HEK293 (cell line): ENCODE data around the gene HGFAC.

Experiments used
- CTCF ChIA-PET: fragments of 350-600 bp; formaldehyde crosslinking; extraction: SDS; loops from one replicate; lab custom pipeline; 2021; ENCODE audit warnings: antibody characterized with exemption; lab: Yijun Ruan, JAX
- POLR2A ChIA-PET: fragments of 300-600 bp; formaldehyde crosslinking; extraction: SDS; loops from one replicate; lab custom pipeline; 2020; ENCODE audit warnings: antibody characterized with exemption, inconsistent platforms; lab: Yijun Ruan, JAX
- H3K27ac ChIP-seq: fragments of 200-500 bp; sonication (Bioruptor generic); 2 replicates; pipeline ENCODE4 v1.5.1; 2014; ENCODE audit warnings: low read depth, low read length, control low read depth, inconsistent platforms; ENCODE audit errors: extremely low read depth
- H3K36me3 ChIP-seq, 2 experiments: fragments of 200-500 bp in 1 of 2; sonication (Bioruptor generic) in 1 of 2; 1 replicate in 1 of 2; 2 replicates in 1 of 2; pipeline ENCODE4 v1.5.1; 2014 to 2017; ENCODE audit warnings: inconsistent platforms in 2 of 2, low read length in 2 of 2; ENCODE audit not compliant: control insufficient read depth in 2 of 2, insufficient read depth in 1 of 2
- H3K4me1 ChIP-seq: fragments of 200-500 bp; sonication (Bioruptor generic); 2 replicates; pipeline ENCODE4 v1.5.1; 2014; ENCODE audit warnings: mild to moderate bottlenecking, low read length, inconsistent platforms; ENCODE audit not compliant: control insufficient read depth, insufficient read depth
- H3K4me3 ChIP-seq: 2 replicates; pipeline ENCODE4 v1.5.1; 2011; ENCODE audit warnings: low read depth, mild to moderate bottlenecking, control low read depth, low read length, moderate library complexity
- H3K9me3 ChIP-seq: fragments of 200-500 bp; sonication (Bioruptor generic); 2 replicates; pipeline ENCODE4 v1.5.1; 2014; ENCODE audit warnings: low read depth, low read length, inconsistent platforms; ENCODE audit not compliant: control insufficient read depth, insufficient read depth
- KLF7 ChIP-seq: fragments of 450-650 bp; formaldehyde crosslinking; IDR thresholded peaks from 2 replicates; pipeline ENCODE4 v1.5.1; 2016; ENCODE audit warnings: missing biosample characterization, missing genetic modification characterization, borderline replicate concordance
- TRIM28 ChIP-seq: IDR thresholded peaks from 2 replicates; pipeline ENCODE4 v1.6.1; 2011; ENCODE audit warnings: low read length, control low read depth, borderline replicate concordance
- ZBTB7A ChIP-seq: fragments of 450-650 bp; formaldehyde crosslinking; IDR thresholded peaks from 2 replicates; pipeline ENCODE4 v1.5.1; 2016; ENCODE audit warnings: low read depth, missing biosample characterization, missing genetic modification characterization
- ZEB2 ChIP-seq: fragments of 450-650 bp; formaldehyde crosslinking; IDR thresholded peaks from 2 replicates; pipeline ENCODE4 v1.5.1; 2016; ENCODE audit warnings: missing biosample characterization, missing genetic modification characterization
- ZNF121 ChIP-seq: fragments of 450-650 bp; formaldehyde crosslinking; IDR thresholded peaks from 2 replicates; pipeline ENCODE4 v1.5.1; 2016; ENCODE audit warnings: missing biosample characterization, missing genetic modification characterization
- ZNF146 ChIP-seq: fragments of 450-650 bp; formaldehyde crosslinking; IDR thresholded peaks from 2 replicates; pipeline ENCODE4 v1.5.1; 2016; ENCODE audit warnings: missing biosample characterization, missing genetic modification characterization
- ZNF184 ChIP-seq: fragments of 450-650 bp; IDR thresholded peaks from 2 replicates; pipeline ENCODE4 v1.5.1; 2018; ENCODE audit warnings: missing biosample characterization, mild to moderate bottlenecking, missing genetic modification characterization
- ZNF221 ChIP-seq: fragments of 450-650 bp; formaldehyde crosslinking; IDR thresholded peaks from 2 replicates; pipeline ENCODE4 v1.5.1; 2017; ENCODE audit warnings: missing biosample characterization, missing genetic modification characterization, borderline replicate concordance
- ZNF350 ChIP-seq: fragments of 450-650 bp; formaldehyde crosslinking; IDR thresholded peaks from 2 replicates; pipeline ENCODE4 v1.5.0; 2017; ENCODE audit warnings: missing biosample characterization, mild to moderate bottlenecking, missing genetic modification characterization
- ZNF529 ChIP-seq: fragments of 450-650 bp; formaldehyde crosslinking; IDR thresholded peaks from 2 replicates; pipeline ENCODE4 v1.5.1; 2017; ENCODE audit warnings: missing genetic modification characterization, missing biosample characterization; ENCODE audit not compliant: insufficient replicate concordance
- ZNF530 ChIP-seq: fragments of 450-650 bp; formaldehyde crosslinking; IDR thresholded peaks from 2 replicates; pipeline ENCODE4 v1.5.1; 2016; ENCODE audit warnings: low read depth, missing biosample characterization, missing genetic modification characterization
- ZNF626 ChIP-seq: fragments of 450-650 bp; sonication (Bioruptor Pico); formaldehyde crosslinking; IDR thresholded peaks from 2 replicates; pipeline ENCODE4 v1.5.1; 2018; ENCODE audit warnings: missing biosample characterization, missing genetic modification characterization, inconsistent platforms
- ZNF654 ChIP-seq: fragments of 450-650 bp; formaldehyde crosslinking; IDR thresholded peaks from 2 replicates; pipeline ENCODE4 v1.5.1; 2016; ENCODE audit warnings: low read depth, missing biosample characterization, missing genetic modification characterization
- ZSCAN16 ChIP-seq: fragments of 450-650 bp; formaldehyde crosslinking; IDR thresholded peaks from 2 replicates; pipeline ENCODE4 v1.5.1; 2016; ENCODE audit warnings: missing biosample characterization, missing genetic modification characterization
- TF ChIP-seq, protein P1 (sequence below): fragments of 450-650 bp; formaldehyde crosslinking; IDR thresholded peaks from 2 replicates; pipeline ENCODE4 v1.5.1; 2017; ENCODE audit warnings: missing biosample characterization, missing genetic modification characterization
- TF ChIP-seq, protein P2 (sequence below): fragments of 450-650 bp; formaldehyde crosslinking; IDR thresholded peaks from 2 replicates; pipeline ENCODE4 v1.5.0; 2017; ENCODE audit warnings: missing biosample characterization, missing genetic modification characterization, borderline replicate concordance
- TF ChIP-seq, protein P3 (sequence below): fragments of 450-650 bp; formaldehyde crosslinking; IDR thresholded peaks from 2 replicates; pipeline ENCODE4 v1.5.1; 2016; ENCODE audit warnings: missing biosample characterization, missing genetic modification characterization
- TF ChIP-seq, protein P4 (sequence below): fragments of 450-650 bp; formaldehyde crosslinking; IDR thresholded peaks from 2 replicates; pipeline ENCODE4 v1.5.1; 2017; ENCODE audit warnings: missing biosample characterization, missing genetic modification characterization
- TF ChIP-seq, protein P5 (sequence below): fragments of 450-650 bp; formaldehyde crosslinking; IDR thresholded peaks from 2 replicates; pipeline ENCODE4 v1.5.1; 2016; ENCODE audit warnings: missing biosample characterization, missing genetic modification characterization
- TF ChIP-seq, protein P6 (sequence below): fragments of 450-650 bp; formaldehyde crosslinking; IDR thresholded peaks from 2 replicates; pipeline ENCODE4 v1.5.1; 2016; ENCODE audit warnings: missing biosample characterization, missing genetic modification characterization
- TF ChIP-seq, protein P7 (sequence below): fragments of 450-650 bp; formaldehyde crosslinking; IDR thresholded peaks from 2 replicates; pipeline ENCODE4; 2016; ENCODE audit warnings: missing biosample characterization, missing genetic modification characterization

HGFAC gene

DNA sequence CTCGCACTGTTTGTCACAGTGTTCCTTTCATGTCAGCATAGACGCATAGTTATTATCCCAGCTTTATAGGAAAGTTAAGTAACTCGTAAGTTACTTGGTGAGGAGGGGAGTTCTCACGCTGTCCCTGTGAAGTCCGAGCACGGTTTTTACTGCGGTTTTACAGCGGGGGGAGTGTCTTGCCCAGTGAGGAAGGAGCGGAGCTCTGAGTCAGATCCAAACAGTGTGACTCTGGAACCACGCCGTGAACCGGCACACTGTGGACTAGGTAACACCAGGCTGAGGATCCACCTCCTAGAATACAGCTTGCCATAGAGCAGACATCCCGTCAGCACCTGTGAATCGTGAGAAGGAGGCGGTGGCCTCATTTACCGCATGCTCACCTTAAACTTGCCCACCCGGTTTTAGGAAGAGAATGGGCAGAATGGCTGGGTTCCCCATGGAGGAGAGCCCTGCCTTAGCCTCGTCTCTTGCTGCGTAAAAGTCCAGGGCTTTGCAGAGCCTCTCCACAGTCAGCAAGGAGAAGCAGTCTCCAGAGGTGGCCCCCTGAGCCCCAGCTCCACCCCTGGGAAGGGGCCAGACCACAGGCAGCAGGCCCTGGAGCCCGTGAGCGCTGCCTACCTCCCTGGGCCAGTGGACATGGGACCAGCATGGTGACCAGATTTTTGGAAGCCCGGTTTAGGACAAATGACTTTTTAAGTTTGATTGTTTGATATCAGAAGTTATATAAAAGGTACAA lies 40.2 kb upstream of the HGFAC start (continued):
- TF ChIP-seq, protein P1, sequence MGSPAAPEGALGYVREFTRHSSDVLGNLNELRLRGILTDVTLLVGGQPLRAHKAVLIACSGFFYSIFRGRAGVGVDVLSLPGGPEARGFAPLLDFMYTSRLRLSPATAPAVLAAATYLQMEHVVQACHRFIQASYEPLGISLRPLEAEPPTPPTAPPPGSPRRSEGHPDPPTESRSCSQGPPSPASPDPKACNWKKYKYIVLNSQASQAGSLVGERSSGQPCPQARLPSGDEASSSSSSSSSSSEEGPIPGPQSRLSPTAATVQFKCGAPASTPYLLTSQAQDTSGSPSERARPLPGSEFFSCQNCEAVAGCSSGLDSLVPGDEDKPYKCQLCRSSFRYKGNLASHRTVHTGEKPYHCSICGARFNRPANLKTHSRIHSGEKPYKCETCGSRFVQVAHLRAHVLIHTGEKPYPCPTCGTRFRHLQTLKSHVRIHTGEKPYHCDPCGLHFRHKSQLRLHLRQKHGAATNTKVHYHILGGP (tag by site-specific recombination), result no peak
- no peak for TF ChIP-seq KLF7
- no peak for TF ChIP-seq ZNF626 (tag by site-specific recombination)
- TF ChIP-seq ZNF350 (tag by site-specific recombination), result no peak
- TF ChIP-seq ZSCAN16 (tag by site-specific recombination), result no peak
- TF ChIP-seq ZNF146 (tag by site-specific recombination), result no peak
- TF ChIP-seq TRIM28, result no peak
- TF ChIP-seq, protein P2, sequence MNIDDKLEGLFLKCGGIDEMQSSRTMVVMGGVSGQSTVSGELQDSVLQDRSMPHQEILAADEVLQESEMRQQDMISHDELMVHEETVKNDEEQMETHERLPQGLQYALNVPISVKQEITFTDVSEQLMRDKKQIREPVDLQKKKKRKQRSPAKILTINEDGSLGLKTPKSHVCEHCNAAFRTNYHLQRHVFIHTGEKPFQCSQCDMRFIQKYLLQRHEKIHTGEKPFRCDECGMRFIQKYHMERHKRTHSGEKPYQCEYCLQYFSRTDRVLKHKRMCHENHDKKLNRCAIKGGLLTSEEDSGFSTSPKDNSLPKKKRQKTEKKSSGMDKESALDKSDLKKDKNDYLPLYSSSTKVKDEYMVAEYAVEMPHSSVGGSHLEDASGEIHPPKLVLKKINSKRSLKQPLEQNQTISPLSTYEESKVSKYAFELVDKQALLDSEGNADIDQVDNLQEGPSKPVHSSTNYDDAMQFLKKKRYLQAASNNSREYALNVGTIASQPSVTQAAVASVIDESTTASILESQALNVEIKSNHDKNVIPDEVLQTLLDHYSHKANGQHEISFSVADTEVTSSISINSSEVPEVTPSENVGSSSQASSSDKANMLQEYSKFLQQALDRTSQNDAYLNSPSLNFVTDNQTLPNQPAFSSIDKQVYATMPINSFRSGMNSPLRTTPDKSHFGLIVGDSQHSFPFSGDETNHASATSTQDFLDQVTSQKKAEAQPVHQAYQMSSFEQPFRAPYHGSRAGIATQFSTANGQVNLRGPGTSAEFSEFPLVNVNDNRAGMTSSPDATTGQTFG (tag by site-specific recombination), result no peak
- TF ChIP-seq, protein P3, sequence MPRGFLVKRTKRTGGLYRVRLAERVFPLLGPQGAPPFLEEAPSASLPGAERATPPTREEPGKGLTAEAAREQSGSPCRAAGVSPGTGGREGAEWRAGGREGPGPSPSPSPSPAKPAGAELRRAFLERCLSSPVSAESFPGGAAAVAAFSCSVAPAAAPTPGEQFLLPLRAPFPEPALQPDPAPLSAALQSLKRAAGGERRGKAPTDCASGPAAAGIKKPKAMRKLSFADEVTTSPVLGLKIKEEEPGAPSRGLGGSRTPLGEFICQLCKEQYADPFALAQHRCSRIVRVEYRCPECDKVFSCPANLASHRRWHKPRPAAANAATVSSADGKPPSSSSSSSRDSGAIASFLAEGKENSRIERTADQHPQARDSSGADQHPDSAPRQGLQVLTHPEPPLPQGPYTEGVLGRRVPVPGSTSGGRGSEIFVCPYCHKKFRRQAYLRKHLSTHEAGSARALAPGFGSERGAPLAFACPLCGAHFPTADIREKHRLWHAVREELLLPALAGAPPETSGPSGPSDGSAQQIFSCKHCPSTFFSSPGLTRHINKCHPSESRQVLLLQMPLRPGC (tag by site-specific recombination), result no peak
- TF ChIP-seq, protein P4, sequence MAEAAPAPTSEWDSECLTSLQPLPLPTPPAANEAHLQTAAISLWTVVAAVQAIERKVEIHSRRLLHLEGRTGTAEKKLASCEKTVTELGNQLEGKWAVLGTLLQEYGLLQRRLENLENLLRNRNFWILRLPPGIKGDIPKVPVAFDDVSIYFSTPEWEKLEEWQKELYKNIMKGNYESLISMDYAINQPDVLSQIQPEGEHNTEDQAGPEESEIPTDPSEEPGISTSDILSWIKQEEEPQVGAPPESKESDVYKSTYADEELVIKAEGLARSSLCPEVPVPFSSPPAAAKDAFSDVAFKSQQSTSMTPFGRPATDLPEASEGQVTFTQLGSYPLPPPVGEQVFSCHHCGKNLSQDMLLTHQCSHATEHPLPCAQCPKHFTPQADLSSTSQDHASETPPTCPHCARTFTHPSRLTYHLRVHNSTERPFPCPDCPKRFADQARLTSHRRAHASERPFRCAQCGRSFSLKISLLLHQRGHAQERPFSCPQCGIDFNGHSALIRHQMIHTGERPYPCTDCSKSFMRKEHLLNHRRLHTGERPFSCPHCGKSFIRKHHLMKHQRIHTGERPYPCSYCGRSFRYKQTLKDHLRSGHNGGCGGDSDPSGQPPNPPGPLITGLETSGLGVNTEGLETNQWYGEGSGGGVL (tag by site-specific recombination), result no peak
- no peak for TF ChIP-seq ZNF121 (tag by site-specific recombination)

DNA sequence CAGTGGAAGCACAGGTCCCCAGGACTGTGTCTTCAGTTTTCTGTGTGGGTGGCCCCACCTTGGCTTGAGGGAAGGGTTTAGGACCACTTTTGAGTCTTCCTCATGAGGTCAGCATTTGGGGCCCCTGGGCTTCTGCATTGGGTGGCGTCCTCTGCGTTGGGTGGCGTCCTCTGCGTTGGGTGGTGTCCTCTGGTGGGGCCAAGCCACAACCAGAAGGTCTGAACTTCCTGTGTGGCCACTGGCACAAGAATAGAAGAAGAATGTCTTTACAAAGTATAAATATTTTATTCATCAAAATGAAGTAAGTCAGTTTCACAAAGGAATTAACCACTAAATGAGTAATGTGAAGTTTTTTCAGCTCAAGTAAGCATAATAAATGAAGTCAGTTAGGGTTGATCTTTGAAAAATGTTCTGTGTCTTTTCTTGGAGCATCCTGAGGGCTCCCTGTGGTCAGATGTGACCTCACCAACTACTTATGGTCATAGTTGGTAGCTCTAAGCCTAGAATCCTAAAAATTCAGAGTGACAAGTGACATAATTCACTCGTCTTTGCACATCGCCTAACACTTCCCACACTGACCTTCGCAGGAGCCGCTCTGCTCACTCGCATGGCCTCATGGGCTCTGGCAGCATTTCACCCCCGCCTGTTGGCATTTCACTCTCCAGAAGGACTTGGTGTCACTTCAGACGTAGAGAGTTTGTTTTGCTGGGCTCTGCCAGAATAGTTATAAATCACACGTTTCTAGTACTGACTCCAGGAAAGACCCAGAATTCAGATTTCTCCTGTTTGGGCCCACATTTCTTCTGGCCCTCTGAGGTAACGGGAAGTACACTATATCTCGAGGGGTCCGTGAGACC lies 39.0 kb upstream of the HGFAC start:
- Histone ChIP-seq H3K36me3 (no peaks in the 10 kb centered on the region), H3K27ac (no peak overlapping the region), H3K4me1 (no peaks in the 10 kb centered on the region), H3K4me3 (no peak overlapping the region), H3K9me3 (no peaks in the 10 kb centered on the region)
- POLR2A ChIA-PET, result no interaction called here
- CTCF ChIA-PET, result interaction anchor here (0.6 kb wide), 1 partner anchor 38 kb away, joined by 3 read pairs; no protein-coding TSS in a partner anchor
- TF ChIP-seq ZNF529, result no peak
- TF ChIP-seq ZNF654 (tag by site-specific recombination), result no peak
- TF ChIP-seq, protein P5, sequence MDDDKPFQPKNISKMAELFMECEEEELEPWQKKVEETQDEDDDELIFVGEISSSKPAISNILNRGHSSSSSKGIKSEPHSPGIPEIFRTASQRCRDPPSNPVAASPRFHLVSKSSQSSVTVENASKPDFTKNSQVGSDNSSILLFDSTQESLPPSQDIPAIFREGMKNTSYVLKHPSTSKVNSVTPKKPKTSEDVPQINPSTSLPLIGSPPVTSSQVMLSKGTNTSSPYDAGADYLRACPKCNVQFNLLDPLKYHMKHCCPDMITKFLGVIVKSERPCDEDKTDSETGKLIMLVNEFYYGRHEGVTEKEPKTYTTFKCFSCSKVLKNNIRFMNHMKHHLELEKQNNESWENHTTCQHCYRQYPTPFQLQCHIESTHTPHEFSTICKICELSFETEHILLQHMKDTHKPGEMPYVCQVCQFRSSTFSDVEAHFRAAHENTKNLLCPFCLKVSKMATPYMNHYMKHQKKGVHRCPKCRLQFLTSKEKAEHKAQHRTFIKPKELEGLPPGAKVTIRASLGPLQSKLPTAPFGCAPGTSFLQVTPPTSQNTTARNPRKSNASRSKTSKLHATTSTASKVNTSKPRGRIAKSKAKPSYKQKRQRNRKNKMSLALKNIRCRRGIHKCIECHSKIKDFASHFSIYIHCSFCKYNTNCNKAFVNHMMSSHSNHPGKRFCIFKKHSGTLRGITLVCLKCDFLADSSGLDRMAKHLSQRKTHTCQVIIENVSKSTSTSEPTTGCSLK, result no peak
- TF ChIP-seq ZNF184 (tag by site-specific recombination), result no peak
- TF ChIP-seq, protein P6, sequence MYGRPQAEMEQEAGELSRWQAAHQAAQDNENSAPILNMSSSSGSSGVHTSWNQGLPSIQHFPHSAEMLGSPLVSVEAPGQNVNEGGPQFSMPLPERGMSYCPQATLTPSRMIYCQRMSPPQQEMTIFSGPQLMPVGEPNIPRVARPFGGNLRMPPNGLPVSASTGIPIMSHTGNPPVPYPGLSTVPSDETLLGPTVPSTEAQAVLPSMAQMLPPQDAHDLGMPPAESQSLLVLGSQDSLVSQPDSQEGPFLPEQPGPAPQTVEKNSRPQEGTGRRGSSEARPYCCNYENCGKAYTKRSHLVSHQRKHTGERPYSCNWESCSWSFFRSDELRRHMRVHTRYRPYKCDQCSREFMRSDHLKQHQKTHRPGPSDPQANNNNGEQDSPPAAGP (tag by site-specific recombination), result no peak
- TF ChIP-seq ZBTB7A (tag by site-specific recombination), result no peak
- no peak for TF ChIP-seq ZEB2
- TF ChIP-seq, protein P7, sequence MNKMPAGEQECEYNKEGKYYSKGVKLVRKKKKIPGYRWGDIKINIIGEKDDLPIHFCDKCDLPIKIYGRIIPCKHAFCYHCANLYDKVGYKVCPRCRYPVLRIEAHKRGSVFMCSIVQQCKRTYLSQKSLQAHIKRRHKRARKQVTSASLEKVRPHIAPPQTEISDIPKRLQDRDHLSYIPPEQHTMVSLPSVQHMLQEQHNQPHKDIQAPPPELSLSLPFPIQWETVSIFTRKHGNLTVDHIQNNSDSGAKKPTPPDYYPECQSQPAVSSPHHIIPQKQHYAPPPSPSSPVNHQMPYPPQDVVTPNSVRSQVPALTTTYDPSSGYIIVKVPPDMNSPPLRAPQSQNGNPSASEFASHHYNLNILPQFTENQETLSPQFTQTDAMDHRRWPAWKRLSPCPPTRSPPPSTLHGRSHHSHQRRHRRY (tag by site-specific recombination), result no peak
- TF ChIP-seq ZNF530, result no peak
- no peak for TF ChIP-seq ZNF221 (tag by site-specific recombination)
